OCI-LY3 (cell line): ENCODE measurements around the gene MTTP.

Experiments used
- EZH2phosphoT487 ChIP-seq: fragments of 200-600 bp; shearing (Covaris generic); IDR thresholded peaks from 2 replicates; pipeline ENCODE4 v1.6.1; 2018; ENCODE audit warnings: antibody characterized with exemption, mixed run types, low read depth
- TF ChIP-seq, protein P1 (sequence below): fragments of 200-600, 300-600 bp; sonication (generic); IDR thresholded peaks from 2 replicates; pipeline ENCODE4 v1.5.1; 2014; ENCODE audit warnings: antibody characterized with exemption, low read length, low read depth

DNA sequence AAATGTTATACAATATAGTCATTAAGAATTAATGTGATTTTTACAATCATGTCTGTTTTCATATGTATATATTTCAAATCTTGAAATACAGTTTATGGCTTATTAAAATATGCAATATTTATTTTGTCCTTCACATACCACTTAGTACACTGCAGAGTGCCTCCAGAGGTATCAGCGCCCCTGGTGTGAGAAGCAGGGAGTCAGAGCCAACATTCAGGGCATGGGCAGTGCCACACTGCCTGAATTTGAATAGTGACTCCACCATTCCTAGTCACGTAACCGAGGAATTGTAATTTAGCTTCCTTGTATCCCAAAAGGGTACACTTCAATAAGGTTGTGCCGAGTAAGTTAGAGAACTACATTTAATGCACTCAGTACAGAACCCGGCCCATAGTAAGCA is 87.3 kb downstream of the MTTP start:
- TF ChIP-seq, protein P1, sequence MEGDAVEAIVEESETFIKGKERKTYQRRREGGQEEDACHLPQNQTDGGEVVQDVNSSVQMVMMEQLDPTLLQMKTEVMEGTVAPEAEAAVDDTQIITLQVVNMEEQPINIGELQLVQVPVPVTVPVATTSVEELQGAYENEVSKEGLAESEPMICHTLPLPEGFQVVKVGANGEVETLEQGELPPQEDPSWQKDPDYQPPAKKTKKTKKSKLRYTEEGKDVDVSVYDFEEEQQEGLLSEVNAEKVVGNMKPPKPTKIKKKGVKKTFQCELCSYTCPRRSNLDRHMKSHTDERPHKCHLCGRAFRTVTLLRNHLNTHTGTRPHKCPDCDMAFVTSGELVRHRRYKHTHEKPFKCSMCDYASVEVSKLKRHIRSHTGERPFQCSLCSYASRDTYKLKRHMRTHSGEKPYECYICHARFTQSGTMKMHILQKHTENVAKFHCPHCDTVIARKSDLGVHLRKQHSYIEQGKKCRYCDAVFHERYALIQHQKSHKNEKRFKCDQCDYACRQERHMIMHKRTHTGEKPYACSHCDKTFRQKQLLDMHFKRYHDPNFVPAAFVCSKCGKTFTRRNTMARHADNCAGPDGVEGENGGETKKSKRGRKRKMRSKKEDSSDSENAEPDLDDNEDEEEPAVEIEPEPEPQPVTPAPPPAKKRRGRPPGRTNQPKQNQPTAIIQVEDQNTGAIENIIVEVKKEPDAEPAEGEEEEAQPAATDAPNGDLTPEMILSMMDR, result no peak
- TF ChIP-seq EZH2phosphoT487, result no peak
